AG20443 (cell line): ENCODE results near the gene EPHA1.

Experiments used
- DNase-seq: peaks from one replicate; pipeline ENCODE4 v3.0.0; 2012; ENCODE audit warnings: low spot score, mixed read lengths

The EPHA1 gene

DNA sequence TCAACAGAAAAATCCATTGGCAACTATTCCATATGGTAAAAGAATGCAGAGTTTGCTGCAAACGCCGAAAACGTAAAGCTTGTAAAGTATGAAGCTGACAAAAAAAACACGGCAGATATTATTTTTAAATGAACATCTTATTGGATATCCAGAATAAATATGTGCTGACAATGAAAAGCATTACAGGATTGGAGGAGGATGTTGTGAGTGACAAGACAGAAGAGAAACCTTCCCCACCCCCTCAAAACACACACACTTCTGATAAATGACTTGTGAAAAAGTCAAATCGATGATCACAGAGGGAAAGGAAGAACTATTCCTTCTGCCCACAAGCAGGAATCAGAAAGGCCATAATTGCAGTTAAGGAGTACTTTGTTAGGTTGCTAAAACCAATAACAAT, 60.7 kb downstream of the EPHA1 start:
- DNase-seq: no peak

DNA sequence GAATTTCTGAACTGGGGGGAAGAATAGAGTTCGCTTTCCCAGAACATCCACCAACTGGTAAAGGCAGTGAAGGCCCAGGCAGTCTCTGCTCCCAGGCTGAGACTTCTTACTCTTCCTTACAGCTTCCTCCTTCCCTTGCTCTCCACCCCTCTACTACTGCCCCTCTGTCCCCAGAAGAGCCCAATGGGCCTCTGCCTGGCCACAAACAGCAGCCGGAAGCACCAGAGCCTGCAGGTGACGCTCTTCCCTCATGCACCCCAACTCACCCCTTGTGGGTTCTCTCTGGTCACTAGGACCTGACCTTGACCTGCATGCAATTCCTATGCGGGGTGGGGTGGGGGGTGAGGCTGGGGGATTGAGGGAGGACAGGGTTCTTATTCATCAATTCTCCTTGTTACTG, 62.6 kb downstream of the EPHA1 start:
- no peak for DNase-seq

DNA sequence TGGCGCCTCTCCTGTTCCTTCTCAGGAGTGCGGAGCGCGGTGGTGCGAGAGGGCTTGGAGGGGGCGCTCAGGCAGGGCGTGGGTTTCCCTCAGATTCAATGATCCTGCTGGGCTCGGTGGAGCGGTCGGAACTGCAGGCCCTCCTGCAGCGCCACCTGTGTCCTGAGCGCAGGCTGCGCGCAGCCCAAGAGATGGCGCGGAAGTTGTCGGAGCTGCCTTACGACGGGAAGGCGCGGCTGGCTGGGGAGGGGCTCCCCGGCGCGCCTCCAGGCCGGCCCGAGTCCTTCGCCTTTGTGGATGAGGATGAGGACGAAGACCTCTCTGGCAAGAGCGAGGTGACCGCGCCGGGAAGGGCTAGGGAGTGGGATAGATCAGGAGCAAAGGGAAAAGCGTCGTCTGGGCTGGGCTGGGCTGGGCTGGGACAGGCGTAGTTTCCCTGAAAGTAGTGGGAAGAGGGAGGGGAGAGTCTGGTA, 63.2 kb downstream of the EPHA1 start:
- peak; percentile 61 for DNase-seq

DNA sequence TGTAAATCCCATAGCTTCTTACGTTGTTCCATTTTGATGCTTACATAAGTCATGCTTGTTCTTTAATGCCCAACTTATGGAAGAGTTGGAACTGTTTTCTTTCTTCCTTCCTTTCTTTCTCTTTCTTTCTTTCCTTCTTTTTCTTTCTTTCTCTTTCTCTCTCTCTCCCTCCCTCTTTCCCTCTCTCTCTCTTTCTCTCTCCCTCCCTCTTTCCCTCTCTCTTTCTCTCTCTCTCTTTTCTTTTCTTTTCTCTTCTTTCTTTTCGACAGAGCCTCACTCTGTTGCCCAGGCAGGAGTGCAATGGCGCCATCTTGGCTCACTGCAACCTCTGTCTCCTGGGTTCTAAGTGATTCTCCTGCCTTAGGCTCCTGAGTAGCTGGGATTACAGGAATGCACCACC, 65.1 kb downstream of the EPHA1 start:
- no peak for DNase-seq

DNA sequence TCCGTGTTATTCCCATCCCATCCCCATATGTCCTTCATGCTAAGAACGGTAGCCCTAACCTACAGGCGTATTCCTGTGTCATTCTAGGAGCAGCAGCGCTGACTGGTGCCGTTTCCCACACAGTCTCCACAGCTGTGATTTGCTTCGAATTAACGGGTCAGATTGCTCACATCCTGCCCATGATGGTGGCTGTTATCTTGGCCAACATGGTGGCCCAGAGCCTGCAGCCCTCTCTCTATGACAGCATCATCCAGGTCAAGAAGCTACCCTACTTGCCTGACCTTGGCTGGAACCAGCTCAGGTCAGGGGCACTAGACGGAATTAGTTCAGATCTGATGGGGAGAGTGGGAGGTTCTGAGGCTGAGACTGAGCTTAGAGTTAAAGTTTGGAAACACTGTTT, 66.8 kb downstream of the EPHA1 start:
- no peak for DNase-seq
